WTC11 (cell line): ENCODE results near the gene ARRB2. TPM values are rescaled to one million over a fixed set of nuclear protein-coding genes. Genes with fewer than 3 reads are reported as not detected.

Experiments
- ATAC-seq: fragments of 200-7000 bp; cut with Tn5 transposase; 2 replicates; pipeline ENCODE4 v1.10.0; 2021; ENCODE audit warnings: mild to moderate bottlenecking, moderate library complexity
- CTCF ChIA-PET: fragments of 300-600 bp; sonication (Branson Sonifier 250); formaldehyde crosslinking; loops from one replicate; lab custom pipeline; 2021; ENCODE audit warnings: antibody characterized with exemption; lab: Charles Lee
- POLR2A ChIA-PET: fragments of 350-600 bp; sonication (Branson Sonifier 250); formaldehyde crosslinking; loops from one replicate; lab custom pipeline; 2021; ENCODE audit warnings: antibody characterized with exemption; lab: Charles Lee
- DNase-seq: peaks from one replicate; pipeline ENCODE4 v3.0.0; 2021; ENCODE audit warnings: low spot score
- H3K27ac Mint-ChIP-seq: 2 replicates; pipeline ENCODE4 v1.8.0; 2021; ENCODE audit warnings: mixed read lengths
- H3K27me3 Mint-ChIP-seq: 2 replicates; pipeline ENCODE4 v1.8.0; 2021; ENCODE audit warnings: low read depth, mild to moderate bottlenecking, moderate library complexity, mixed read lengths
- H3K36me3 Mint-ChIP-seq: 2 replicates; pipeline ENCODE4 v1.8.0; 2021; ENCODE audit warnings: mixed read lengths
- H3K4me1 Mint-ChIP-seq: 2 replicates; pipeline ENCODE4 v1.8.0; 2022; ENCODE audit warnings: mixed read lengths
- H3K4me3 Mint-ChIP-seq: 2 replicates; pipeline ENCODE4 v1.8.0; 2021; ENCODE audit warnings: mild to moderate bottlenecking, moderate library complexity, mixed read lengths
- H3K9me3 Mint-ChIP-seq: 2 replicates; pipeline ENCODE4 v1.8.0; 2021; ENCODE audit warnings: mixed read lengths
- CBFB ChIP-seq: sonication (generic); formaldehyde crosslinking; IDR thresholded peaks from 2 replicates; pipeline ENCODE4 v1.8.1; 2022; ENCODE audit warnings: mild to moderate bottlenecking, low read depth, missing genetic modification reagents
- ERG ChIP-seq: fragments of 250-450 bp; sonication (Bioruptor Pico); IDR thresholded peaks from 2 replicates; pipeline ENCODE4 v1.8.0; 2021; ENCODE audit warnings: mild to moderate bottlenecking
- MXD4 ChIP-seq: fragments of 250-450 bp; sonication (Bioruptor Pico); IDR thresholded peaks from 2 replicates; pipeline ENCODE4 v1.8.0; 2021; ENCODE audit warnings: mild to moderate bottlenecking, moderate library complexity, borderline replicate concordance
- OVOL2 ChIP-seq: fragments of 250-450 bp; sonication (Bioruptor Pico); IDR thresholded peaks from 2 replicates; pipeline ENCODE4 v1.9.0; 2021; ENCODE audit warnings: mild to moderate bottlenecking, borderline replicate concordance
- PRDM15 ChIP-seq: sonication (generic); formaldehyde crosslinking; IDR thresholded peaks from 2 replicates; pipeline ENCODE4 v1.8.0; 2022; ENCODE audit warnings: missing genetic modification reagents
- ZBTB21 ChIP-seq: sonication (generic); formaldehyde crosslinking; IDR thresholded peaks from 2 replicates; pipeline ENCODE4 v1.8.1; 2023; ENCODE audit warnings: mild to moderate bottlenecking, missing genetic modification reagents, borderline replicate concordance
- ZNF121 ChIP-seq: sonication (generic); formaldehyde crosslinking; IDR thresholded peaks from 2 replicates; pipeline ENCODE4 v1.8.0; 2023; ENCODE audit warnings: missing genetic modification reagents
- ZNF263 ChIP-seq: sonication (generic); formaldehyde crosslinking; IDR thresholded peaks from 2 replicates; pipeline ENCODE4 v1.8.1; 2022; ENCODE audit warnings: low read depth, mild to moderate bottlenecking, moderate library complexity, missing genetic modification reagents
- ZNF396 ChIP-seq: fragments of 250-450 bp; sonication (Bioruptor Pico); IDR thresholded peaks from 2 replicates; pipeline ENCODE4 v1.8.0; 2021; ENCODE audit warnings: mild to moderate bottlenecking, moderate library complexity, borderline replicate concordance
- ZNF416 ChIP-seq: fragments of 250-450 bp; sonication (Bioruptor Pico); IDR thresholded peaks from 2 replicates; pipeline ENCODE4 v1.9.0; 2021; ENCODE audit warnings: mild to moderate bottlenecking, inconsistent platforms
- total RNA-seq: library from RNA; stranded (reverse); gene quantifications from 3 replicates; pipeline ENCODE4 v1.2.3, GENCODE V29; 2021
- TF ChIP-seq, protein P1 (sequence below): sonication (generic); formaldehyde crosslinking; IDR thresholded peaks from 2 replicates; pipeline ENCODE4 v1.8.0; 2022; ENCODE audit warnings: mild to moderate bottlenecking, missing genetic modification reagents
- TF ChIP-seq, protein P2 (sequence below): fragments of 250-450 bp; sonication (Bioruptor Pico); IDR thresholded peaks from 2 replicates; pipeline ENCODE4 v1.9.0; 2021; ENCODE audit warnings: mild to moderate bottlenecking
- TF ChIP-seq, protein P3 (sequence below): sonication (generic); formaldehyde crosslinking; IDR thresholded peaks from 2 replicates; pipeline ENCODE4 v1.8.0; 2022; ENCODE audit warnings: mild to moderate bottlenecking, missing genetic modification reagents
- TF ChIP-seq, protein P4 (sequence below): sonication (generic); formaldehyde crosslinking; IDR thresholded peaks from 2 replicates; pipeline ENCODE4 v1.8.0; 2022; ENCODE audit warnings: mild to moderate bottlenecking, missing genetic modification reagents

The ARRB2 gene
- total RNA-seq, 1 experiment from 2014 or later = 87.8 TPM

DNA sequence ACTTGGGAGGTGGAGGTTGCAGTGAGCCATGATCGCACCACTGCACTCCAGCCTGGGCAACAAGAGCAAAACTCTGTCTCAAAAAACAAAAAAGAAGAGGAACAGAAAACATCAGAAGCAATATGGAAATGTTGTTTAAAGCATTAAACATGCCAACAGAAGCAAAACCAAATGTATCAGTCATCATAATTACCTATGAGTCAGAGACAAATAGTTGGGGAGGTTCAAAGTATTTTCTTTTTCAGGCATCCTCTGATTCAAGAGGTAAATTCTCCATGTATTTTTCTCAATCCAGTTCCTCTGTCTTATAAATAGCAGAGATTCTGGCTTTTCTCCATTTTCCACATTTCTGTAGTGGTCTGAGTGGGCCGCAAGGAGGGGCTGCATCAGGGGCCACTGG is 59.2 kb downstream of the ARRB2 start:
- no peak overlapping the region for H3K4me3 Mint-ChIP-seq
- ATAC-seq = no peak
- TF ChIP-seq ZNF396 (CRISPR knock-in tag) = no peak
- TF ChIP-seq ERG (CRISPR knock-in tag) = no peak
- TF ChIP-seq OVOL2 (CRISPR knock-in tag) = no peak
- TF ChIP-seq, protein P1, sequence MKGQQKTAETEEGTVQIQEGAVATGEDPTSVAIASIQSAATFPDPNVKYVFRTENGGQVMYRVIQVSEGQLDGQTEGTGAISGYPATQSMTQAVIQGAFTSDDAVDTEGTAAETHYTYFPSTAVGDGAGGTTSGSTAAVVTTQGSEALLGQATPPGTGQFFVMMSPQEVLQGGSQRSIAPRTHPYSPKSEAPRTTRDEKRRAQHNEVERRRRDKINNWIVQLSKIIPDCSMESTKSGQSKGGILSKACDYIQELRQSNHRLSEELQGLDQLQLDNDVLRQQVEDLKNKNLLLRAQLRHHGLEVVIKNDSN (CRISPR knock-in tag) = no peak
- no peak for TF ChIP-seq CBFB (CRISPR knock-in tag)
- TF ChIP-seq, protein P2, sequence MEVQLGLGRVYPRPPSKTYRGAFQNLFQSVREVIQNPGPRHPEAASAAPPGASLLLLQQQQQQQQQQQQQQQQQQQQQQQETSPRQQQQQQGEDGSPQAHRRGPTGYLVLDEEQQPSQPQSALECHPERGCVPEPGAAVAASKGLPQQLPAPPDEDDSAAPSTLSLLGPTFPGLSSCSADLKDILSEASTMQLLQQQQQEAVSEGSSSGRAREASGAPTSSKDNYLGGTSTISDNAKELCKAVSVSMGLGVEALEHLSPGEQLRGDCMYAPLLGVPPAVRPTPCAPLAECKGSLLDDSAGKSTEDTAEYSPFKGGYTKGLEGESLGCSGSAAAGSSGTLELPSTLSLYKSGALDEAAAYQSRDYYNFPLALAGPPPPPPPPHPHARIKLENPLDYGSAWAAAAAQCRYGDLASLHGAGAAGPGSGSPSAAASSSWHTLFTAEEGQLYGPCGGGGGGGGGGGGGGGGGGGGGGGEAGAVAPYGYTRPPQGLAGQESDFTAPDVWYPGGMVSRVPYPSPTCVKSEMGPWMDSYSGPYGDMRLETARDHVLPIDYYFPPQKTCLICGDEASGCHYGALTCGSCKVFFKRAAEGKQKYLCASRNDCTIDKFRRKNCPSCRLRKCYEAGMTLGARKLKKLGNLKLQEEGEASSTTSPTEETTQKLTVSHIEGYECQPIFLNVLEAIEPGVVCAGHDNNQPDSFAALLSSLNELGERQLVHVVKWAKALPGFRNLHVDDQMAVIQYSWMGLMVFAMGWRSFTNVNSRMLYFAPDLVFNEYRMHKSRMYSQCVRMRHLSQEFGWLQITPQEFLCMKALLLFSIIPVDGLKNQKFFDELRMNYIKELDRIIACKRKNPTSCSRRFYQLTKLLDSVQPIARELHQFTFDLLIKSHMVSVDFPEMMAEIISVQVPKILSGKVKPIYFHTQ (CRISPR knock-in tag) = no peak
- TF ChIP-seq MXD4 (CRISPR knock-in tag) = no peak
- no peak for TF ChIP-seq ZNF263 (CRISPR knock-in tag)
- TF ChIP-seq, protein P3, sequence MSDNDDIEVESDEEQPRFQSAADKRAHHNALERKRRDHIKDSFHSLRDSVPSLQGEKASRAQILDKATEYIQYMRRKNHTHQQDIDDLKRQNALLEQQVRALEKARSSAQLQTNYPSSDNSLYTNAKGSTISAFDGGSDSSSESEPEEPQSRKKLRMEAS = no peak
- TF ChIP-seq ZBTB21 = no peak
- TF ChIP-seq ZNF121 (CRISPR knock-in tag) = no peak
- TF ChIP-seq PRDM15 (CRISPR knock-in tag) = no peak
- TF ChIP-seq ZNF416 = no peak
- TF ChIP-seq, protein P4, sequence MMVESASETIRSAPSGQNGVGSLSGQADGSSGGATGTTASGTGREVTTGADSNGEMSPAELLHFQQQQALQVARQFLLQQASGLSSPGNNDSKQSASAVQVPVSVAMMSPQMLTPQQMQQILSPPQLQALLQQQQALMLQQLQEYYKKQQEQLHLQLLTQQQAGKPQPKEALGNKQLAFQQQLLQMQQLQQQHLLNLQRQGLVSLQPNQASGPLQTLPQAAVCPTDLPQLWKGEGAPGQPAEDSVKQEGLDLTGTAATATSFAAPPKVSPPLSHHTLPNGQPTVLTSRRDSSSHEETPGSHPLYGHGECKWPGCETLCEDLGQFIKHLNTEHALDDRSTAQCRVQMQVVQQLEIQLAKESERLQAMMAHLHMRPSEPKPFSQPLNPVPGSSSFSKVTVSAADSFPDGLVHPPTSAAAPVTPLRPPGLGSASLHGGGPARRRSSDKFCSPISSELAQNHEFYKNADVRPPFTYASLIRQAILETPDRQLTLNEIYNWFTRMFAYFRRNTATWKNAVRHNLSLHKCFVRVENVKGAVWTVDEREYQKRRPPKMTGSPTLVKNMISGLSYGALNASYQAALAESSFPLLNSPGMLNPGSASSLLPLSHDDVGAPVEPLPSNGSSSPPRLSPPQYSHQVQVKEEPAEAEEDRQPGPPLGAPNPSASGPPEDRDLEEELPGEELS = no peak
- TF ChIP-seq, all 79 proteins: peak for 0
- Mint-ChIP-seq H3K9me3 (no peaks in the 10 kb centered on the region), H3K27ac (no peak overlapping the region), H3K27me3 (peaks cover 4% of the 10 kb centered on the region; the same call in 1 of the 2 replicates), H3K4me1 (no peaks in the 10 kb centered on the region), H3K36me3 (no peaks in the 10 kb centered on the region)
- no peak for DNase-seq
- ChIA-PET POLR2A (no interaction called here), CTCF (interaction anchor here (0.7 kb wide), 1 partner anchor 12 kb away, joined by 3 read pairs; no protein-coding TSS in a partner anchor)

Other genes with a start within 250 kb of the ARRB2 start
- gene SPNS2, start 211.8 kb upstream of the ARRB2 start, total RNA-seq = 0.87 to 1.4 TPM (median 1.3 TPM) in 3 replicates
- 108 to 163 TPM (median 118 TPM) in 3 replicates for gene MYBBP1A, start 155.2 kb upstream of the ARRB2 start, total RNA-seq
- 0.07 to 0.37 TPM (median 0.18 TPM) in 3 replicates for gene GGT6, start 150.1 kb upstream of the ARRB2 start, total RNA-seq
- 2.7 to 3.8 TPM (median 3.8 TPM) in 3 replicates for gene SMTNL2, start 126.1 kb upstream of the ARRB2 start, total RNA-seq
- 0.32 to 0.82 TPM (median 0.50 TPM) in 3 replicates for gene ALOX15, start 69.0 kb upstream of the ARRB2 start, total RNA-seq
- gene PELP1, start 6.5 kb upstream of the ARRB2 start, total RNA-seq = 177 to 218 TPM (median 178 TPM) in 3 replicates
- 18.6 to 21.3 TPM (median 21.2 TPM) in 3 replicates for gene MED11, start 20.8 kb downstream of the ARRB2 start, total RNA-seq
- 0.39 to 0.71 TPM (median 0.63 TPM) in 3 replicates for gene ZMYND15, start 29.2 kb downstream of the ARRB2 start, total RNA-seq
- gene CXCL16, start 29.3 kb downstream of the ARRB2 start, total RNA-seq = 3.2 to 3.8 TPM (median 3.5 TPM) in 3 replicates
- not detected in 3 replicates for gene TM4SF5, start 61.3 kb downstream of the ARRB2 start, total RNA-seq
- 1.2 to 2.1 TPM (median 1.7 TPM) in 3 replicates for gene VMO1, start 75.7 kb downstream of the ARRB2 start, total RNA-seq
- gene GLTPD2, start 78.3 kb downstream of the ARRB2 start, total RNA-seq = 0.41 to 0.44 TPM in 2 of 3 replicates, not detected in the other
- gene PSMB6, start 85.5 kb downstream of the ARRB2 start, total RNA-seq = 294 to 305 TPM (median 296 TPM) in 3 replicates
- 51.3 to 64.9 TPM (median 52.1 TPM) in 3 replicates for gene PLD2, start 96.5 kb downstream of the ARRB2 start, total RNA-seq
- 92.1 to 105 TPM (median 96.2 TPM) in 3 replicates for gene MINK1, start 122.7 kb downstream of the ARRB2 start, total RNA-seq
- 8.2 to 8.7 TPM (median 8.7 TPM) in 3 replicates for gene C17orf107, start 188.9 kb downstream of the ARRB2 start, total RNA-seq
- gene CHRNE, start 192.5 kb downstream of the ARRB2 start, total RNA-seq = 0.64 to 0.78 TPM (median 0.70 TPM) in 3 replicates
- gene GP1BA, start 221.6 kb downstream of the ARRB2 start, total RNA-seq = not detected in 3 replicates
- gene SLC25A11, start 229.4 kb downstream of the ARRB2 start, total RNA-seq = 73.7 to 83.3 TPM (median 76.8 TPM) in 3 replicates
- 121 to 143 TPM (median 122 TPM) in 3 replicates for gene RNF167, start 229.6 kb downstream of the ARRB2 start, total RNA-seq
- 1,289 to 1,315 TPM (median 1,307 TPM) in 3 replicates for gene PFN1, start 237.9 kb downstream of the ARRB2 start, total RNA-seq
- gene ENO3, start 240.5 kb downstream of the ARRB2 start, total RNA-seq = 30.9 to 40.3 TPM (median 37.7 TPM) in 3 replicates